Uterus (tissue), 4 donors: ENCODE data around the gene LYST. TPM values are rescaled to one million over a fixed set of nuclear protein-coding genes. Genes with fewer than 3 reads are reported as not detected.
"Not testable (repeated sequence)": the region's sequence is repeated elsewhere in the genome, so short reads cannot be mapped to it uniquely, and the experiment has no call there.

ENCODE experiments used
- DNase-seq, 2 donors: peaks; one replicate each; pipeline ENCODE4 v3.0.0-alpha.2; 2019 to 2020
- H3K27ac ChIP-seq, 2 donors: fragments of 200-600 bp; sonication (generic); 1 replicate in 1 of 2; 2 replicates in 1 of 2; pipeline ENCODE4 v1.5.1; 2016 to 2018
- H3K27me3 ChIP-seq, 2 donors: fragments of 200-600 bp; sonication (generic); one replicate each; pipeline ENCODE4 v1.5.1; 2018 to 2019; ENCODE audit warnings: control low read depth in 1 of 2
- H3K36me3 ChIP-seq, 2 donors: fragments of 200-600 bp; sonication (generic); one replicate each; pipeline ENCODE4 v1.5.1; 2019; ENCODE audit warnings: control low read depth in 1 of 2
- H3K4me1 ChIP-seq, 2 donors: fragments of 200-600 bp; sonication (generic); one replicate each; pipeline ENCODE4 v1.5.1; 2018 to 2019; ENCODE audit warnings: control low read depth in 1 of 2
- H3K4me3 ChIP-seq, 2 donors: fragments of 200-600 bp; sonication (generic); 1 replicate in 1 of 2; 2 replicates in 1 of 2; pipeline ENCODE4 v1.5.1; 2018 to 2019; ENCODE audit warnings: mild to moderate bottlenecking in 1 of 2
- H3K9me3 ChIP-seq, 2 donors: fragments of 200-600 bp; sonication (generic); one replicate each; pipeline ENCODE4 v1.5.1; 2019; ENCODE audit warnings: control low read depth in 1 of 2
- CTCF ChIP-seq, 4 experiments: fragments of 200-600 bp in 2 of 4; fragments of 450-650 bp in 2 of 4; sonication (generic) in 2 of 4; IDR thresholded peaks; one replicate each; pipeline ENCODE4 v1.5.1; 2016 to 2019; ENCODE audit warnings: antibody characterized with exemption in 4 of 4, mild to moderate bottlenecking in 2 of 4, moderate library complexity in 1 of 4
- POLR2A ChIP-seq, 2 donors: fragments of 450-650 bp; IDR thresholded peaks; one replicate each; pipeline ENCODE4 v1.6.1; 2016; ENCODE audit warnings: antibody characterized with exemption in 2 of 2, mild to moderate bottlenecking in 1 of 2, moderate library complexity in 1 of 2
- intact Hi-C: fragments of 100-400 bp; cut with DNase I; formaldehyde crosslinking; loops from one replicate; pipeline ENCODE4 v1.15.1; 2023; ENCODE audit warnings: low total_unique reads
- total RNA-seq, 4 donors: library from RNA; depleted of rRNA in 3 of 4; stranded (reverse); fragments of >200 nt in 3 of 4; gene quantifications; one replicate each; pipeline versions ENCODE4 v1.1.0 to v1.2.4, GENCODE V29; 2014 to 2023
- donor health status: DM: yes; HTN: yes; CAD: no.

Gene LYST
- total RNA-seq, 4 donors from 2014 or later: 25.6 to 68.2 (median 32.9) TPM

- intact Hi-C loops: no loop called here
- H3K9me3 ChIP-seq: no peaks in the 10 kb centered on the region
- peaks cover 0 to 12% of the 10 kb centered on the region in 2 donors for H3K4me1 ChIP-seq
- TF ChIP-seq POLR2A (IDR thresholded peaks at IDR 0.05) (no peak), CTCF (IDR thresholded peaks at IDR 0.05) (no peak)
- H3K4me3 ChIP-seq: peak overlapping the region; percentile 23 to 52
- no peaks in the 10 kb centered on the region for H3K36me3 ChIP-seq
- no peak overlapping the region for H3K27ac ChIP-seq
- peak; percentile 35 to 36 for DNase-seq
- H3K27me3 ChIP-seq: peaks cover 0 to 17% of the 10 kb centered on the region in 2 donors
Observed at GRCh38 chr1:235648954-235649367, 217.7 kb downstream of the LYST start.

GRCh38 chr1:235648407-235648907, 218.2 kb downstream of the LYST start:
- H3K9me3 ChIP-seq: no peaks in the 10 kb centered on the region
- TF ChIP-seq POLR2A (IDR thresholded peaks at IDR 0.05) (no peak), CTCF (IDR thresholded peaks at IDR 0.05) (no peak)
- no peak overlapping the region for H3K27ac ChIP-seq
- H3K4me3 ChIP-seq: peak overlapping the region in 1 of 2 donors; percentile 52
- peaks cover 0 to 17% of the 10 kb centered on the region in 2 donors for H3K27me3 ChIP-seq
- DNase-seq: no peak
- H3K4me1 ChIP-seq: peaks cover 0 to 12% of the 10 kb centered on the region in 2 donors
- H3K36me3 ChIP-seq: no peaks in the 10 kb centered on the region
- intact Hi-C loops: no loop called here

GRCh38 chr1:235647537-235647936, 219.2 kb downstream of the LYST start:
- H3K27ac ChIP-seq, H3K27me3 ChIP-seq, intact Hi-C loops, H3K36me3 ChIP-seq, DNase-seq, H3K4me3 ChIP-seq, H3K9me3 ChIP-seq: not testable (repeated sequence)
- peaks cover 0 to 12% of the 10 kb centered on the region in 2 donors for H3K4me1 ChIP-seq

GRCh38 chr1:235646463-235646862, 220.2 kb downstream of the LYST start:
- peaks cover 0 to 3% of the 10 kb centered on the region in 2 donors for H3K27me3 ChIP-seq
- H3K4me3 ChIP-seq: no peak overlapping the region
- H3K9me3 ChIP-seq: no peaks in the 10 kb centered on the region
- peaks cover 0 to 12% of the 10 kb centered on the region in 2 donors for H3K4me1 ChIP-seq
- DNase-seq: no peak
- intact Hi-C loops: no loop called here
- no peaks in the 10 kb centered on the region for H3K36me3 ChIP-seq
- TF ChIP-seq POLR2A (IDR thresholded peaks at IDR 0.05) (no peak), CTCF (IDR thresholded peaks at IDR 0.05) (no peak)
- H3K27ac ChIP-seq: no peak overlapping the region

- TF ChIP-seq CTCF (IDR thresholded peaks at IDR 0.05) (no peak), POLR2A (IDR thresholded peaks at IDR 0.05) (no peak)
- Histone ChIP-seq H3K4me1 (peaks cover 0 to 12% of the 10 kb centered on the region in 2 donors), H3K4me3 (no peak overlapping the region), H3K27ac (no peak overlapping the region), H3K36me3 (no peaks in the 10 kb centered on the region), H3K9me3 (no peaks in the 10 kb centered on the region), H3K27me3 (no peaks in the 10 kb centered on the region)
- intact Hi-C loops: no loop called here
- no peak for DNase-seq
Observed at GRCh38 chr1:235644693-235645305, 221.9 kb downstream of the LYST start.
